K562 (cell line): ENCODE measurements around the gene SAPCD1. TPM values are rescaled to one million over a fixed set of nuclear protein-coding genes. Genes with fewer than 3 reads are reported as not detected.

Source experiments
- ASH1L ChIP-seq: fragments of 450-650 bp; IDR thresholded peaks from 2 replicates; pipeline ENCODE4 v1.6.1; 2018; ENCODE audit warnings: borderline replicate concordance, mild to moderate bottlenecking, low read depth; ENCODE audit not compliant: partially characterized antibody
- C11orf30 ChIP-seq: fragments of 450-650 bp; IDR thresholded peaks from 2 replicates; pipeline ENCODE4 v1.6.1; 2016; ENCODE audit warnings: low read depth, mild to moderate bottlenecking
- CREB3L1 ChIP-seq: fragments of 450-650 bp; IDR thresholded peaks from 2 replicates; pipeline ENCODE4 v1.6.1; 2014; ENCODE audit warnings: low read depth, mild to moderate bottlenecking, moderate library complexity, borderline replicate concordance
- DPF2 ChIP-seq: fragments of 450-650 bp; IDR thresholded peaks from 2 replicates; pipeline ENCODE4 v1.6.1; 2016
- EP300 ChIP-seq: IDR thresholded peaks from 2 replicates; pipeline ENCODE4 v1.6.1; 2012; ENCODE audit warnings: low read length, improper control_type of control experiment
- GTF2F1 ChIP-seq: IDR thresholded peaks from 2 replicates; pipeline ENCODE4 v1.6.1; 2011; ENCODE audit warnings: low read depth, low read length, improper control_type of control experiment
- HNRNPLL ChIP-seq: fragments of 200-400 bp; formaldehyde crosslinking; IDR thresholded peaks from 2 replicates; pipeline ENCODE4 v1.6.1; 2017; ENCODE audit warnings: low read length, low read depth, mild to moderate bottlenecking; ENCODE audit not compliant: poor library complexity, severe bottlenecking
- KAT8 ChIP-seq: fragments of 450-650 bp; IDR thresholded peaks from 2 replicates; pipeline ENCODE4 v1.6.1; 2016; ENCODE audit warnings: low read depth, mild to moderate bottlenecking
- NFXL1 ChIP-seq: fragments of 450-650 bp; formaldehyde crosslinking; IDR thresholded peaks from 2 replicates; pipeline ENCODE4 v1.4.0; 2021; ENCODE audit warnings: mild to moderate bottlenecking
- POLR3G ChIP-seq: IDR thresholded peaks from 2 replicates; pipeline ENCODE4 v1.6.1; 2011; ENCODE audit not compliant: insufficient read length, insufficient replicate concordance; ENCODE audit errors: extremely low read depth
- SRF ChIP-seq, 2 experiments: fragments of 250-450, 450-650 bp in 1 of 2; sonication (Bioruptor Pico) in 1 of 2; sonication (generic) in 1 of 2; formaldehyde crosslinking; IDR thresholded peaks; 2 replicates each; pipeline versions ENCODE4 v1.5.0 to v1.5.1; 2020 to 2022; ENCODE audit warnings: mild to moderate bottlenecking in 1 of 2, missing genetic modification reagents in 1 of 2
- TARDBP ChIP-seq: fragments of 450-650 bp; IDR thresholded peaks from 2 replicates; pipeline ENCODE4 v1.6.1; 2016
- TCF3 ChIP-seq: sonication (generic); formaldehyde crosslinking; IDR thresholded peaks from 2 replicates; pipeline ENCODE4 v1.4.0; 2020; ENCODE audit warnings: mild to moderate bottlenecking, missing genetic modification reagents
- ZBTB7A ChIP-seq: IDR thresholded peaks from 2 replicates; pipeline ENCODE4 v1.6.1; 2011; ENCODE audit warnings: low read depth, mild to moderate bottlenecking, low read length, moderate library complexity, borderline replicate concordance; ENCODE audit not compliant: control insufficient read depth
- ZNF239 ChIP-seq: fragments of 250-450 bp; sonication (Bioruptor Pico); IDR thresholded peaks from 2 replicates; pipeline ENCODE4 v1.4.0; 2020; ENCODE audit warnings: mild to moderate bottlenecking
- ZNF263 ChIP-seq: sonication (generic); formaldehyde crosslinking; IDR thresholded peaks from 2 replicates; pipeline ENCODE4 v1.8.0; 2022; ENCODE audit warnings: mild to moderate bottlenecking, missing genetic modification reagents, borderline replicate concordance
- ZNF274 ChIP-seq: IDR thresholded peaks from 2 replicates; pipeline ENCODE4 v1.6.1; 2011; ENCODE audit warnings: low read depth, mild to moderate bottlenecking, low read length, moderate library complexity, borderline replicate concordance
- ZNF282 ChIP-seq: sonication (generic); formaldehyde crosslinking; IDR thresholded peaks from 2 replicates; pipeline ENCODE4 v1.8.1; 2023; ENCODE audit warnings: missing genetic modification reagents
- ZZZ3 ChIP-seq: fragments of 450-650 bp; IDR thresholded peaks from 2 replicates; pipeline ENCODE4 v1.6.1; 2016; ENCODE audit warnings: antibody characterized with exemption, mild to moderate bottlenecking, moderate library complexity
- polyA plus RNA-seq, 8 experiments: library from polyadenylated mRNA; depleted of rRNA in 4 of 8; stranded (reverse) in 5 of 8; unstranded in 3 of 8; fragments of >200 nt; fragmentation: Nextera tagmentation in 2 of 8; fragmentation: Illumina TruSeq in 1 of 8; extraction: Ambion mirVana in 2 of 8; extraction: Trizol in 1 of 8; gene quantifications; 2 replicates each; pipeline versions ENCODE4 v1.2.1 to v1.2.3, GENCODE V29; 2011 to 2014; ENCODE audit warnings: inconsistent platforms in 1 of 8, missing spikeins in 1 of 8
- total RNA-seq, 7 experiments: library from RNA; depleted of rRNA in 6 of 7; stranded (reverse); fragments of >200 nt in 6 of 7; fragmentation: Illumina TruSeq in 2 of 7; extraction: Trizol in 2 of 7; gene quantifications; 2 replicates each; pipeline versions ENCODE4 v1.2.1 to v1.2.3, GENCODE V29; 2011 to 2021; ENCODE audit warnings: low replicate concordance in 1 of 7
- TF ChIP-seq, protein P1 (sequence below): fragments of 450-650 bp; IDR thresholded peaks from 2 replicates; pipeline ENCODE4 v1.7.0; 2016; ENCODE audit warnings: borderline replicate concordance
- TF ChIP-seq, protein P2 (sequence below): fragments of 450-650 bp; IDR thresholded peaks from 2 replicates; pipeline ENCODE4 v1.7.1; 2018; ENCODE audit warnings: mild to moderate bottlenecking, low read depth; ENCODE audit not compliant: partially characterized antibody
- TF ChIP-seq, protein P3 (sequence below): sonication (generic); formaldehyde crosslinking; IDR thresholded peaks from 2 replicates; pipeline ENCODE4 v1.8.1; 2023; ENCODE audit warnings: mild to moderate bottlenecking, missing genetic modification reagents, moderate library complexity

The SAPCD1 gene
- total and polyA plus RNA-seq, 9 of the 15 experiments (the other 6 are each of a cell fraction or from before 2014, with no cell fraction given), result 2.6 to 30.2 (median 7.4) TPM

DNA sequence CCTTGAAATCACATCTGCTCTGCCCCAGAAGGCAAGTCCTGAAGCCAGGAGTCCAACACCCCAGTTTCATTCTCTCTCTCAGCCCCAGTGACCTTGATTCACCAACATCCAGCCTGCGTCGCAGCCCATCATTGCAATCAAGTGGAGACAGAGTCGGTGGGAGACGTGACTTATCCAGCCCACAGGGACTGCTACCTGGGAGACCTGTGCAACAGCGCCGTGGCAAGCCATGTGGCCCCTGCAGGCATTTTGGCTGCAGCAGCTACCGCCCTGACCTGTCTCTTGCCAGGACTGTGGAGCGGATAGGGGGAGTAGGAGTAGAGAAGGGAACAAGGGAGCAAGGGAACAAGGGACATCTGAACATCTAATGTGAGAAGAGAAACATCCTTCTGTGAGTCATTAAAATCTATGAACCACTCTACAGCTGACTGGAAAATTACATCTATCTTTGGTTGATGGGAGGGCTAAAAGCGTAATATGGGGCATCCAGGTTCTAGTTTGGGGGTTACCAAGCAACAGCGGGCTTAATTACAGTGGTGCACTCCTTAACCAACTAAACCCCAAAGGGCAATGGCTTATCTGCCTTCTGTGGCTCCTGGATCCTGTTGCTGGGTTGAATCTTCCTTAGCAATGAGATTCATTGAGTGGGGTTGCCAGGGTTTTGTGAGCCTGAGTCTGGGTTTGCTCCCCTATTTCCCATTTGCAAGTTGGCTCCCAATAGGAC is 44.8 kb upstream of the SAPCD1 start (continued):
- TF ChIP-seq POLR3G, result no peak
- peak; percentile 17; the same call in 1 of the 2 replicates for TF ChIP-seq TCF3 (CRISPR knock-in tag)
- TF ChIP-seq, protein P1, sequence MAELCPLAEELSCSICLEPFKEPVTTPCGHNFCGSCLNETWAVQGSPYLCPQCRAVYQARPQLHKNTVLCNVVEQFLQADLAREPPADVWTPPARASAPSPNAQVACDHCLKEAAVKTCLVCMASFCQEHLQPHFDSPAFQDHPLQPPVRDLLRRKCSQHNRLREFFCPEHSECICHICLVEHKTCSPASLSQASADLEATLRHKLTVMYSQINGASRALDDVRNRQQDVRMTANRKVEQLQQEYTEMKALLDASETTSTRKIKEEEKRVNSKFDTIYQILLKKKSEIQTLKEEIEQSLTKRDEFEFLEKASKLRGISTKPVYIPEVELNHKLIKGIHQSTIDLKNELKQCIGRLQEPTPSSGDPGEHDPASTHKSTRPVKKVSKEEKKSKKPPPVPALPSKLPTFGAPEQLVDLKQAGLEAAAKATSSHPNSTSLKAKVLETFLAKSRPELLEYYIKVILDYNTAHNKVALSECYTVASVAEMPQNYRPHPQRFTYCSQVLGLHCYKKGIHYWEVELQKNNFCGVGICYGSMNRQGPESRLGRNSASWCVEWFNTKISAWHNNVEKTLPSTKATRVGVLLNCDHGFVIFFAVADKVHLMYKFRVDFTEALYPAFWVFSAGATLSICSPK, result no peak
- TF ChIP-seq HNRNPLL, result no peak
- no peak for TF ChIP-seq C11orf30
- peak; percentile 81; the same call in 1 of the 2 replicates for TF ChIP-seq ZBTB7A
- 0 out of 2 replicates have a peak, but pooled peaks have one; percentile 31 for TF ChIP-seq TARDBP
- TF ChIP-seq NFXL1 (CRISPR knock-in tag), result no peak
- no peak; the same call in 1 of the 2 replicates for TF ChIP-seq CREB3L1
- no peak for TF ChIP-seq KAT8
- peak in 1 of 2 experiments; percentile 88; a peak in 1 of 4 replicates for TF ChIP-seq SRF (CRISPR knock-in tag; IDR thresholded peaks at IDR 0.05)
- TF ChIP-seq ZNF263, result no peak
- no peak for TF ChIP-seq ASH1L
- no peak for TF ChIP-seq ZZZ3
- TF ChIP-seq, protein P2, sequence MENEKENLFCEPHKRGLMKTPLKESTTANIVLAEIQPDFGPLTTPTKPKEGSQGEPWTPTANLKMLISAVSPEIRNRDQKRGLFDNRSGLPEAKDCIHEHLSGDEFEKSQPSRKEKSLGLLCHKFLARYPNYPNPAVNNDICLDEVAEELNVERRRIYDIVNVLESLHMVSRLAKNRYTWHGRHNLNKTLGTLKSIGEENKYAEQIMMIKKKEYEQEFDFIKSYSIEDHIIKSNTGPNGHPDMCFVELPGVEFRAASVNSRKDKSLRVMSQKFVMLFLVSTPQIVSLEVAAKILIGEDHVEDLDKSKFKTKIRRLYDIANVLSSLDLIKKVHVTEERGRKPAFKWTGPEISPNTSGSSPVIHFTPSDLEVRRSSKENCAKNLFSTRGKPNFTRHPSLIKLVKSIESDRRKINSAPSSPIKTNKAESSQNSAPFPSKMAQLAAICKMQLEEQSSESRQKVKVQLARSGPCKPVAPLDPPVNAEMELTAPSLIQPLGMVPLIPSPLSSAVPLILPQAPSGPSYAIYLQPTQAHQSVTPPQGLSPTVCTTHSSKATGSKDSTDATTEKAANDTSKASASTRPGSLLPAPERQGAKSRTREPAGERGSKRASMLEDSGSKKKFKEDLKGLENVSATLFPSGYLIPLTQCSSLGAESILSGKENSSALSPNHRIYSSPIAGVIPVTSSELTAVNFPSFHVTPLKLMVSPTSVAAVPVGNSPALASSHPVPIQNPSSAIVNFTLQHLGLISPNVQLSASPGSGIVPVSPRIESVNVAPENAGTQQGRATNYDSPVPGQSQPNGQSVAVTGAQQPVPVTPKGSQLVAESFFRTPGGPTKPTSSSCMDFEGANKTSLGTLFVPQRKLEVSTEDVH, result no peak
- no peak for TF ChIP-seq GTF2F1
- no peak for TF ChIP-seq ZNF239 (CRISPR knock-in tag)
- no peak for TF ChIP-seq ZNF282 (CRISPR knock-in tag)
- peak; percentile 56 for TF ChIP-seq DPF2
- TF ChIP-seq EP300, result no peak
- TF ChIP-seq ZNF274, result no peak
- TF ChIP-seq, protein P3, sequence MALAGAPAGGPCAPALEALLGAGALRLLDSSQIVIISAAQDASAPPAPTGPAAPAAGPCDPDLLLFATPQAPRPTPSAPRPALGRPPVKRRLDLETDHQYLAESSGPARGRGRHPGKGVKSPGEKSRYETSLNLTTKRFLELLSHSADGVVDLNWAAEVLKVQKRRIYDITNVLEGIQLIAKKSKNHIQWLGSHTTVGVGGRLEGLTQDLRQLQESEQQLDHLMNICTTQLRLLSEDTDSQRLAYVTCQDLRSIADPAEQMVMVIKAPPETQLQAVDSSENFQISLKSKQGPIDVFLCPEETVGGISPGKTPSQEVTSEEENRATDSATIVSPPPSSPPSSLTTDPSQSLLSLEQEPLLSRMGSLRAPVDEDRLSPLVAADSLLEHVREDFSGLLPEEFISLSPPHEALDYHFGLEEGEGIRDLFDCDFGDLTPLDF (CRISPR knock-in tag), result peak; percentile 73; the same call in 1 of the 2 replicates
